GM23338 (cell line): ENCODE results near the gene SUGCT. TPM values are rescaled to one million over a fixed set of nuclear protein-coding genes. Genes with fewer than 3 reads are reported as not detected.

Experiments
- ATAC-seq: fragments of 200-7000 bp; cut with Tn5 transposase; 3 replicates; pipeline ENCODE4 v1.9.1; 2020
- DNase-seq: peaks from one replicate; pipeline ENCODE4 v3.0.0-alpha.2; 2015; ENCODE audit warnings: low spot score
- H2AFZ ChIP-seq: fragments of 200-600 bp; sonication (generic); 2 replicates; pipeline ENCODE4 v1.8.0; 2016; ENCODE audit warnings: antibody characterized with exemption, mild to moderate bottlenecking, moderate library complexity
- H3F3A ChIP-seq: fragments of 200-600 bp; sonication (generic); replicated peaks from 2 replicates; pipeline ENCODE4 v1.8.0; 2017; ENCODE audit warnings: antibody characterized with exemption, mixed run types, low read depth
- H3K27ac ChIP-seq: fragments of 200-600 bp; sonication (generic); 2 replicates; pipeline ENCODE4 v1.6.1; 2016; ENCODE audit warnings: low read depth
- H3K27me3 ChIP-seq: fragments of 200-600 bp; sonication (generic); 2 replicates; pipeline ENCODE4 v1.8.0; 2016; ENCODE audit warnings: mild to moderate bottlenecking, mixed run types, moderate library complexity; ENCODE audit not compliant: insufficient read depth
- H3K36me3 ChIP-seq: fragments of 200-600 bp; sonication (generic); 2 replicates; pipeline ENCODE4 v1.8.0; 2016; ENCODE audit warnings: mild to moderate bottlenecking; ENCODE audit not compliant: insufficient read depth
- H3K4me1 ChIP-seq: fragments of 200-600 bp; sonication (generic); 2 replicates; pipeline ENCODE4 v1.8.0; 2016; ENCODE audit warnings: mild to moderate bottlenecking, moderate library complexity; ENCODE audit not compliant: insufficient read depth
- H3K4me2 ChIP-seq: fragments of 200-600 bp; sonication (generic); 2 replicates; pipeline ENCODE4 v1.7.1; 2017; ENCODE audit warnings: mixed run types
- H3K4me3 ChIP-seq: fragments of 200-600 bp; sonication (generic); 2 replicates; pipeline ENCODE4 v1.6.1; 2016; ENCODE audit warnings: mixed run types
- H3K79me2 ChIP-seq: fragments of 200-600 bp; sonication (generic); replicated peaks from 2 replicates; pipeline ENCODE4 v1.8.0; 2017; ENCODE audit warnings: mild to moderate bottlenecking; ENCODE audit not compliant: insufficient read depth
- H3K9me2 ChIP-seq: fragments of 200-600 bp; sonication (generic); 2 replicates; pipeline ENCODE4 v1.8.0; 2017; ENCODE audit not compliant: insufficient read depth
- H4K20me1 ChIP-seq: fragments of 200-600 bp; sonication (generic); replicated peaks from 2 replicates; pipeline ENCODE4 v1.8.0; 2017; ENCODE audit warnings: mild to moderate bottlenecking; ENCODE audit not compliant: insufficient read depth
- H3K27ac Mint-ChIP-seq: 2 replicates; pipeline ENCODE4 v1.8.0; 2020; ENCODE audit warnings: inconsistent platforms, mild to moderate bottlenecking, moderate library complexity, mixed read lengths
- H3K27me3 Mint-ChIP-seq: 3 replicates; pipeline ENCODE4 v1.8.0; 2022; ENCODE audit warnings: low read depth, mild to moderate bottlenecking, moderate library complexity, mixed read lengths, inconsistent platforms; ENCODE audit not compliant: insufficient read depth, poor library complexity
- H3K36me3 Mint-ChIP-seq: 3 replicates; pipeline ENCODE4 v1.8.0; 2021; ENCODE audit warnings: low read depth, mild to moderate bottlenecking, inconsistent platforms, moderate library complexity, mixed read lengths
- H3K4me1 Mint-ChIP-seq: 3 replicates; pipeline ENCODE4 v1.8.0; 2020; ENCODE audit warnings: mild to moderate bottlenecking, inconsistent platforms, mixed read lengths
- H3K4me3 Mint-ChIP-seq: 3 replicates; pipeline ENCODE4 v1.8.0; 2021; ENCODE audit warnings: moderate library complexity, mild to moderate bottlenecking, inconsistent platforms, mixed read lengths
- H3K9me3 Mint-ChIP-seq: 3 replicates; pipeline ENCODE4 v1.8.0; 2020; ENCODE audit warnings: moderate library complexity, mild to moderate bottlenecking, inconsistent platforms, mixed read lengths
- CREB1 ChIP-seq: fragments of 250-450 bp; sonication (Bioruptor Pico); IDR thresholded peaks from 2 replicates; pipeline ENCODE4 v1.5.0; 2020; ENCODE audit warnings: low read depth, mild to moderate bottlenecking, moderate library complexity
- EZH2 ChIP-seq: fragments of 200-600 bp; sonication (generic); IDR thresholded peaks from one replicate; pipeline ENCODE4 v1.8.0; 2017; ENCODE audit warnings: antibody characterized with exemption, mild to moderate bottlenecking, low read depth; ENCODE audit not compliant: unreplicated experiment
- EZH2phosphoT487 ChIP-seq: fragments of 200-600 bp; sonication (generic); IDR thresholded peaks from one replicate; pipeline ENCODE4 v1.8.1; 2018; ENCODE audit warnings: antibody characterized with exemption; ENCODE audit not compliant: unreplicated experiment
- JUNB ChIP-seq: IDR thresholded peaks from one replicate; pipeline ENCODE4 v1.6.1; 2016; ENCODE audit warnings: antibody characterized with exemption; ENCODE audit not compliant: unreplicated experiment
- NANOG ChIP-seq: IDR thresholded peaks from 2 replicates; pipeline ENCODE4 v1.6.1; 2016; ENCODE audit warnings: antibody characterized with exemption, borderline replicate concordance
- POLR2AphosphoS5 ChIP-seq: IDR thresholded peaks from 2 replicates; pipeline ENCODE4 v1.6.1; 2016; ENCODE audit warnings: antibody characterized with exemption, low read depth
- REST ChIP-seq: IDR thresholded peaks from one replicate; pipeline ENCODE4 v1.6.1; 2018; ENCODE audit warnings: antibody characterized with exemption; ENCODE audit not compliant: unreplicated experiment
- STAT1 ChIP-seq: IDR thresholded peaks from one replicate; pipeline ENCODE4 v1.6.1; 2016; ENCODE audit warnings: antibody characterized with exemption; ENCODE audit not compliant: unreplicated experiment
- ZNF114 ChIP-seq: fragments of 250-450 bp; sonication (Bioruptor Pico); IDR thresholded peaks from 2 replicates; pipeline ENCODE4 v1.5.0; 2020; ENCODE audit warnings: mild to moderate bottlenecking, moderate library complexity
- ZNF331 ChIP-seq: fragments of 250-450 bp; sonication (Bioruptor Pico); IDR thresholded peaks from 2 replicates; pipeline ENCODE4 v1.5.0; 2020; ENCODE audit warnings: low read depth, mild to moderate bottlenecking, moderate library complexity
- ZNF462 ChIP-seq: fragments of 250-450 bp; sonication (Bioruptor Pico); IDR thresholded peaks from 2 replicates; pipeline ENCODE4 v1.5.0; 2020; ENCODE audit warnings: mild to moderate bottlenecking, moderate library complexity
- polyA plus RNA-seq: library from polyadenylated mRNA; unstranded; fragments of >200 nt; fragmentation: Nextera tagmentation; extraction: Ambion mirVana; gene quantifications from 2 replicates; pipeline ENCODE4 v1.2.1, GENCODE V29; 2016
- total RNA-seq: library from RNA; depleted of rRNA; stranded (reverse); fragments of >200 nt; shearing (Covaris generic); gene quantifications from 2 replicates; pipeline ENCODE4 v1.2.3, GENCODE V29; 2014
- TF ChIP-seq, protein P1 (sequence below): IDR thresholded peaks from 2 replicates; pipeline ENCODE4 v1.6.1; 2016; ENCODE audit warnings: antibody characterized with exemption
- TF ChIP-seq, protein P2 (sequence below), 2 experiments: fragments of 200-600 bp in 1 of 2; sonication (generic) in 1 of 2; conservative IDR thresholded peaks; 2 replicates each; pipeline versions ENCODE4 v1.5.1 to v1.6.1; 2016 to 2017; ENCODE audit warnings: antibody characterized with exemption in 2 of 2, low read depth in 2 of 2, mild to moderate bottlenecking in 2 of 2, moderate library complexity in 1 of 2

SUGCT gene
- total and polyA plus RNA-seq, 2 experiments from 2014 or later: 4.2 to 5.6 TPM

DNA sequence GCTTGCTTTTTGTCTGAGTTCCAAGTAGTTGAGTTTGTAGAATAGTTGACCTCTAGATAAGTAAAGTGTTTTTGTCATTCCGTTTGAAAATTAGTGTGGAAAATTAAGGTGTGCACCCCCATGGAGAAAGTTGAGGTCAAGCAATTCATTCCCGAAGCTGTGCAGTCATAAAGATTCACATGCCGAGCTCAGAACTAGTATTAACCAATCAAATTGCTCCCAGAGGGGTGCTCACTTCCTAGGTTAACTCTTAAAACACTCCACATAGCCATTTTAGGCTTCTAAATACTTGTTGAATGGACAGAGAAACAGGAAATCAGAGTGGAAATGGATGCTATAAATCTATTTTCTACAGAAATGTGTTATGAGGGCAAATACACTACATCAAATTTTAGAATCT lies 638.9 kb downstream of the SUGCT start:
- Histone ChIP-seq H3K79me2 (no peaks in the 10 kb centered on the region), H3F3A (no peaks in the 10 kb centered on the region), H3K9me2 (0 out of 2 replicates have a peak, but pooled peaks cover 7% of the 10 kb centered on the region), H4K20me1 (no peaks in the 10 kb centered on the region), H3K4me2 (no peak overlapping the region), H3K4me1 (no peaks in the 10 kb centered on the region), H3K36me3 (no peaks in the 10 kb centered on the region), H3K27ac (no peak overlapping the region), H3K4me3 (no peak overlapping the region), H2AFZ (no peak overlapping the region), H3K27me3 (no peaks in the 10 kb centered on the region)
- no peak overlapping the region for H3K4me3 Mint-ChIP-seq
- no peak overlapping the region for H3K27ac Mint-ChIP-seq
- peaks cover 5% of the 10 kb centered on the region; the same call in 2 of the 3 replicates for H3K4me1 Mint-ChIP-seq
- DNase-seq (no peak), ATAC-seq (no peak)
- TF ChIP-seq EZH2phosphoT487 (no peak), CREB1 (CRISPR knock-in tag) (no peak), ZNF114 (CRISPR knock-in tag) (no peak), JUNB (no peak), NANOG (no peak), POLR2AphosphoS5 (no peak), STAT1 (no peak), ZNF331 (CRISPR knock-in tag) (no peak), ZNF462 (CRISPR knock-in tag) (no peak), EZH2 (no peak), REST (no peak)
- TF ChIP-seq, protein P1, sequence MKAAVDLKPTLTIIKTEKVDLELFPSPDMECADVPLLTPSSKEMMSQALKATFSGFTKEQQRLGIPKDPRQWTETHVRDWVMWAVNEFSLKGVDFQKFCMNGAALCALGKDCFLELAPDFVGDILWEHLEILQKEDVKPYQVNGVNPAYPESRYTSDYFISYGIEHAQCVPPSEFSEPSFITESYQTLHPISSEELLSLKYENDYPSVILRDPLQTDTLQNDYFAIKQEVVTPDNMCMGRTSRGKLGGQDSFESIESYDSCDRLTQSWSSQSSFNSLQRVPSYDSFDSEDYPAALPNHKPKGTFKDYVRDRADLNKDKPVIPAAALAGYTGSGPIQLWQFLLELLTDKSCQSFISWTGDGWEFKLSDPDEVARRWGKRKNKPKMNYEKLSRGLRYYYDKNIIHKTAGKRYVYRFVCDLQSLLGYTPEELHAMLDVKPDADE: no peak
- TF ChIP-seq, protein P2, sequence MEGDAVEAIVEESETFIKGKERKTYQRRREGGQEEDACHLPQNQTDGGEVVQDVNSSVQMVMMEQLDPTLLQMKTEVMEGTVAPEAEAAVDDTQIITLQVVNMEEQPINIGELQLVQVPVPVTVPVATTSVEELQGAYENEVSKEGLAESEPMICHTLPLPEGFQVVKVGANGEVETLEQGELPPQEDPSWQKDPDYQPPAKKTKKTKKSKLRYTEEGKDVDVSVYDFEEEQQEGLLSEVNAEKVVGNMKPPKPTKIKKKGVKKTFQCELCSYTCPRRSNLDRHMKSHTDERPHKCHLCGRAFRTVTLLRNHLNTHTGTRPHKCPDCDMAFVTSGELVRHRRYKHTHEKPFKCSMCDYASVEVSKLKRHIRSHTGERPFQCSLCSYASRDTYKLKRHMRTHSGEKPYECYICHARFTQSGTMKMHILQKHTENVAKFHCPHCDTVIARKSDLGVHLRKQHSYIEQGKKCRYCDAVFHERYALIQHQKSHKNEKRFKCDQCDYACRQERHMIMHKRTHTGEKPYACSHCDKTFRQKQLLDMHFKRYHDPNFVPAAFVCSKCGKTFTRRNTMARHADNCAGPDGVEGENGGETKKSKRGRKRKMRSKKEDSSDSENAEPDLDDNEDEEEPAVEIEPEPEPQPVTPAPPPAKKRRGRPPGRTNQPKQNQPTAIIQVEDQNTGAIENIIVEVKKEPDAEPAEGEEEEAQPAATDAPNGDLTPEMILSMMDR (conservative IDR thresholded peaks at IDR 0.05; ENCODE audit: low read depth in 2 of 2): no peak
- no peaks in the 10 kb centered on the region for H3K9me3 Mint-ChIP-seq
- H3K27me3 Mint-ChIP-seq: peaks cover 3% of the 10 kb centered on the region
- no peaks in the 10 kb centered on the region for H3K36me3 Mint-ChIP-seq
